ENCODE data around the gene ACAP3. TPM values are rescaled to one million over a fixed set of nuclear protein-coding genes. Genes with fewer than 3 reads are reported as not detected.

Gene ACAP3
- total RNA-seq, 2 donors from 2014 or later, result 43.2 to 58.6 TPM

- Histone ChIP-seq H3K27me3 (replicated peaks; ENCODE audit: insufficient read depth) (no peaks in the 10 kb centered on the region), H3K4me1 (replicated peaks) (peaks cover 22% of the 10 kb centered on the region), H3K36me3 (no peaks in the 10 kb centered on the region), H3K27ac (peak within 1 kb of the TSS; percentile 71 to 75), H3K4me3 (peak within 1 kb of the TSS; percentile 91 to 99), H3K9me3 (no peaks in the 10 kb centered on the region)
- under 1% methylated on average over 50 of the region's 105 CpGs for WGBS
- TF ChIP-seq POLR2A (IDR thresholded peaks at IDR 0.05) (peak; percentile 44), POLR2AphosphoS5 (IDR thresholded peaks at IDR 0.05) (peak; percentile 85), CTCF (IDR thresholded peaks at IDR 0.05) (peak in 1 of 4 experiments; percentile 3)
- DNase-seq (ENCODE audit: low spot score), result peak; percentile 91
- intact Hi-C loops (cut with DNase I), result no loop called here
These were observed 34.0 kb downstream of the ACAP3 start, which contains the start of gene UBE2J2 for GRCh38 chr1:1273512-1274298. Gene UBE2J2, minus strand, starts transcription at chr1:1273854. Its CDS starts 5,862 bp downstream, at chr1:1267992.

GRCh38 chr1:1273209-1273511, 34.6 kb downstream of the ACAP3 start:
- intact Hi-C loops (cut with DNase I), result no loop called here
- no peaks in the 10 kb centered on the region for H3K36me3 ChIP-seq
- TF ChIP-seq POLR2AphosphoS5 (IDR thresholded peaks at IDR 0.05) (no peak), CTCF (IDR thresholded peaks at IDR 0.05) (no peak), POLR2A (IDR thresholded peaks at IDR 0.05) (no peak)
- H3K9me3 ChIP-seq, result no peaks in the 10 kb centered on the region
- under 1% methylated on average over 30 of the region's 31 CpGs for WGBS
- no peaks in the 10 kb centered on the region for H3K27me3 ChIP-seq (replicated peaks; ENCODE audit: insufficient read depth)
- no peak for DNase-seq (ENCODE audit: low spot score)
- H3K4me1 ChIP-seq (replicated peaks), result peaks cover 22% of the 10 kb centered on the region
- peak overlapping the region; percentile 91 to 99 for H3K4me3 ChIP-seq
- peak overlapping the region; percentile 71 to 75 for H3K27ac ChIP-seq

GRCh38 chr1:1272341-1273208, 35.2 kb downstream of the ACAP3 start:
- Histone ChIP-seq H3K4me3 (peak overlapping the region; percentile 91 to 99), H3K4me1 (replicated peaks) (peaks cover 22% of the 10 kb centered on the region), H3K36me3 (no peaks in the 10 kb centered on the region), H3K27me3 (replicated peaks; ENCODE audit: insufficient read depth) (no peaks in the 10 kb centered on the region), H3K9me3 (no peaks in the 10 kb centered on the region), H3K27ac (peak overlapping the region; percentile 71 to 75)
- intact Hi-C loops (cut with DNase I), result no loop called here
- WGBS, result 30% methylated on average over 43 of the region's 43 CpGs
- DNase-seq (ENCODE audit: low spot score), result no peak
- TF ChIP-seq POLR2AphosphoS5 (IDR thresholded peaks at IDR 0.05) (no peak), POLR2A (IDR thresholded peaks at IDR 0.05) (no peak), CTCF (IDR thresholded peaks at IDR 0.05) (no peak)

- Histone ChIP-seq H3K4me1 (replicated peaks) (peaks cover 22% of the 10 kb centered on the region), H3K27ac (no peak overlapping the region), H3K27me3 (replicated peaks; ENCODE audit: insufficient read depth) (no peaks in the 10 kb centered on the region), H3K9me3 (no peaks in the 10 kb centered on the region), H3K4me3 (no peak overlapping the region), H3K36me3 (no peaks in the 10 kb centered on the region)
- DNase-seq (ENCODE audit: low spot score), result no peak
- WGBS, result 70% methylated on average over 7 of the region's 7 CpGs
- intact Hi-C loops (cut with DNase I), result no loop called here
- TF ChIP-seq POLR2A (IDR thresholded peaks at IDR 0.05) (no peak), CTCF (IDR thresholded peaks at IDR 0.05) (no peak), POLR2AphosphoS5 (IDR thresholded peaks at IDR 0.05) (no peak)
These were observed 36.9 kb downstream of the ACAP3 start for GRCh38 chr1:1270813-1271212.

All from prostate gland (tissue), 2 donors.